G401.6 (cell line): Measurements from ENCODE around the gene GXYLT2.

Source experiments
- FAIRE-seq: peaks from 2 replicates; lab custom pipeline; 2012; peaks lifted over from hg19 to GRCh38; lab: Jason Lieb, UNC

Gene GXYLT2

GRCh38 chr3:72938471-72939265, 50.8 kb downstream of the GXYLT2 start:
- peak; percentile 96 for FAIRE-seq

GRCh38 chr3:72941245-72941644, 53.4 kb downstream of the GXYLT2 start:
- FAIRE-seq, result no peak

- FAIRE-seq, result no peak
Observed at GRCh38 chr3:72942427-72942826, 54.6 kb downstream of the GXYLT2 start.

- FAIRE-seq, result no peak
Observed at GRCh38 chr3:72944696-72945095, 56.9 kb downstream of the GXYLT2 start.

GRCh38 chr3:72947715-72948490, 60.1 kb downstream of the GXYLT2 start:
- FAIRE-seq, result no peak

- no peak for FAIRE-seq
Observed at GRCh38 chr3:72949016-72949415, 61.2 kb downstream of the GXYLT2 start.

GRCh38 chr3:72950372-72950771, 62.5 kb downstream of the GXYLT2 start:
- no peak for FAIRE-seq

- FAIRE-seq, result no peak
Observed at GRCh38 chr3:72950801-72951200, 63.0 kb downstream of the GXYLT2 start.

- no peak for FAIRE-seq
Observed at GRCh38 chr3:72951259-72951722, 63.4 kb downstream of the GXYLT2 start.

- FAIRE-seq, result no peak
Observed at GRCh38 chr3:72953325-72953956, 65.6 kb downstream of the GXYLT2 start.

- no peak for FAIRE-seq
Observed at GRCh38 chr3:72957297-72957696, 69.5 kb downstream of the GXYLT2 start.

- FAIRE-seq, result no peak
Observed at GRCh38 chr3:72959336-72959735, 71.5 kb downstream of the GXYLT2 start.

GRCh38 chr3:72960812-72961518, 73.1 kb downstream of the GXYLT2 start:
- no peak for FAIRE-seq

GRCh38 chr3:72961752-72962151, 73.9 kb downstream of the GXYLT2 start:
- FAIRE-seq, result no peak

- FAIRE-seq, result no peak
Observed at GRCh38 chr3:72962317-72962716, 74.5 kb downstream of the GXYLT2 start.

GRCh38 chr3:72964633-72965032, 76.8 kb downstream of the GXYLT2 start:
- no peak for FAIRE-seq

GRCh38 chr3:72968266-72968664, 80.4 kb downstream of the GXYLT2 start:
- no peak for FAIRE-seq

- FAIRE-seq, result no peak
Observed at GRCh38 chr3:72969766-72970165, 81.9 kb downstream of the GXYLT2 start.

GRCh38 chr3:72970942-72971341, 83.1 kb downstream of the GXYLT2 start:
- FAIRE-seq, result no peak

GRCh38 chr3:72972706-72973030, 84.8 kb downstream of the GXYLT2 start:
- no peak for FAIRE-seq

GRCh38 chr3:72973031-72973723, 85.3 kb downstream of the GXYLT2 start:
- no peak for FAIRE-seq

- no peak for FAIRE-seq
Observed at GRCh38 chr3:72973786-72974185, 85.9 kb downstream of the GXYLT2 start.
